Frontal cortex (tissue), 4 donors: Measurements from ENCODE around the gene OIP5. TPM values are rescaled to one million over a fixed set of nuclear protein-coding genes. Genes with fewer than 3 reads are reported as not detected.
"Not testable (repeated sequence)": the region's sequence is repeated elsewhere in the genome, so short reads cannot be mapped to it uniquely, and the experiment has no call there.

Experiments used
- DNase-seq, 2 donors: peaks; one replicate each; pipeline ENCODE4 v3.0.0; 2012; ENCODE audit warnings: low spot score in 2 of 2
- FAIRE-seq: peaks from 2 replicates; lab custom pipeline; 2012; peaks lifted over from hg19 to GRCh38; lab: Jason Lieb, UNC
- total RNA-seq: library from RNA; depleted of rRNA; stranded (reverse); fragments of >200 nt; gene quantifications from one replicate; pipeline ENCODE4 v1.2.3, GENCODE V29; 2014
- donor health status: control.
- donor health status: control.
- donor health status: control.

OIP5 gene
- total RNA-seq, 1 donor from 2014 or later = 2.4 TPM

GRCh38 chr15:41263891-41264351, 68.5 kb downstream of the OIP5 start:
- DNase-seq (no peak), FAIRE-seq (no peak)

- FAIRE-seq = no peak
- no peak for DNase-seq
Measured at GRCh38 chr15:41262571-41262970, 69.8 kb downstream of the OIP5 start.

- DNase-seq, FAIRE-seq: not testable (repeated sequence)
Measured at GRCh38 chr15:41260924-41261323, 71.5 kb downstream of the OIP5 start.

DNA sequence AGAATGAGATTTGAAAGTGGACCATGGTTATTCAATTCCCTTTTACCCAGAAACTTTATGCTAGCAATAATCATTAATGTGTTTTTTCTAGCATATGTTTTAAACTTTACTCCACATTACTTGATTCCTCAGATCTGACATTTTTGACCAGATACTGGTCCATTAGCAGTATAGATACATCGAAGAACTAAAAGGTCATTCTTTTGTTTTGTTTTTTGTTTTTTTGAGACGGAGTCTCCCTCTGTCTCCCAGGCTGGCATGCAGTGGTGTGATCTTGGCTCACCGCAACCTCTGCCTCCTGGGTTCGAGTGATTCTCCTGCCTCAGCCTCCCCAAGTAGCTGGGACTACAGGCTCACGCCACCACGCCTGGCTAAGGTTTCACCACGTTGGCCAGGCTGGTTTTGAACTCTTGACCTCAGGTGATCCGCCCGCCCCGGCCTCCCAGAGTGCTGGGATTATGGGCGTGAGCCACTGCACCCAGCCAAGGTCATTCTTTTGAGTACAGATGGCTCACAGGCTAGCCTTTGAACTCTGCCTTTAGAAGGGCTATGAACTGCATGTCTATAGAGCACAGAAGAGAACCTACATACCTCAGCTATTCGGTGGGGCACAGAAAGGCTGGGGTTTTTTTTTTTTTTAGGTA, 72.7 kb downstream of the OIP5 start:
- no peak for FAIRE-seq

More for the DNA sequence above, 72.7 kb downstream of the OIP5 start:
- DNase-seq = no peak

Other genes with a start within 250 kb of the OIP5 start
- 35.5 TPM for gene INO80, start 216.3 kb downstream of the OIP5 start, total RNA-seq
- gene EXD1, start 101.8 kb downstream of the OIP5 start, total RNA-seq = 1.2 TPM
- 47.7 TPM for gene CHP1, start 101.3 kb downstream of the OIP5 start, total RNA-seq
- gene NUSAP1, start 290 bp upstream of the OIP5 start, total RNA-seq = 22.8 TPM
- gene NDUFAF1, start 69.9 kb upstream of the OIP5 start, total RNA-seq = 28.5 TPM
- 56.3 TPM for gene RTF1, start 84.5 kb upstream of the OIP5 start, total RNA-seq
- 1.6 TPM for gene ITPKA, start 161.3 kb upstream of the OIP5 start, total RNA-seq
- not detected for gene LTK, start 181.2 kb upstream of the OIP5 start, total RNA-seq
- 11.8 TPM for gene RPAP1, start 211.7 kb upstream of the OIP5 start, total RNA-seq
- gene TYRO3, start 226.6 kb upstream of the OIP5 start, total RNA-seq = 22.4 TPM